Measurements from ENCODE around the gene NCEH1. TPM values are rescaled to one million over a fixed set of nuclear protein-coding genes. Genes with fewer than 3 reads are reported as not detected.

The NCEH1 gene
- total RNA-seq, 1 donor from 2014 or later, result 4.5 TPM

DNA sequence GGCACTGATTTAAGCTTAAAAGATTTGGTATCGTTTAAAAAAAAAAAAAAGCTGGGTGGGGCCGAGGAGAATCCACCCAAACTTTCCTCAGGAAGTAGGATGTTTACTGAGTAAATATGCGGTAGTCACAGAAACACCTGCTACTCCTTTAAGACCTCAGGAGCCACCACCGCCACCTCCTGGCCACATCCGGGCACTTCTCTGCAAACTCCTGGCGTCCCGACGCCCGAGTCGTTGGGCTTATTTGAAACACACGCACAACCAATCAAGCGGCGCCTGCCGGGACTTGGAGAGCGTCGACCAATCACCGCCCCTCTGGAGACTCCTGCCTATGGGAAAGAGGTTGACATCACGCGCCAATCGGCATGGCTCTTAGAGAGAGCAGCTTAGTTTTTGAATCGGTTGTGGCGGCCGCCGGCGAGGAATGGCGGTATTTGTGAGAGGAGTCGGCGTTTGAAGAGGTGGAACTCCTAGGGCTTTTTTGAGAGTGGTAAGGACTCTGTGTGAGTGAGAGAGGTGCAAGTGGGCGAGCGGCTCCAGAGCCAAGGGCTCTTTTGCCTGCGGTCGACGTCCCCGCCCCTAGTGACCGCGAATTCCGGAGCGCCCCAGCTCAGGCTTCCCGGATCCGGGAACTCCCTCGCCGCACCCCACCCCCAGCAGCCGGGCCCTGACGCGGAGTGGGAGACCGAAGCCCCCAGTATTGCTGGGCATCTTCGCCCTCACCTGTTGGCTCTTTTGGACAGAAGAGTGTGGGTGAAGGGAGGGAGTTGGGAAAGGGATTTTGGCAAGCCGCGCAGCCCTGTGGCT, 39.7 kb upstream of the NCEH1 start, which contains the start of gene ECT2:
TSS of gene ECT2 (plus strand) at position 359 of the 807 bp plus-strand sequence. CDS start 3,805 bp downstream, outside the sequence.
- POLR2A ChIA-PET, result interaction anchor here (0.7 to 1.3 kb wide), 4 partner anchors 37 to 1881 kb away, joined by 3 to 8 read pairs (median 4); partner anchors contain the start of genes NCEH1 and RPL22L1
- intact Hi-C loops (cut with micrococcal nuclease), result loop anchor here (1.0 to 5.0 kb wide), 7 partner anchors 39 to 1878 kb away; partner anchors contain the start of genes FNDC3B, NCEH1, RPL22L1 and TNFSF10
- Mint-ChIP-seq H3K4me1 (peaks cover 14% of the 10 kb centered on the region), H3K4me3 (peak within 1 kb of the TSS; percentile 99), H3K36me3 (ENCODE audit: low read depth) (peaks cover 5% of the 10 kb centered on the region), H3K27ac (peak within 1 kb of the TSS; percentile 91), H3K27me3 (no peaks in the 10 kb centered on the region), H3K9me3 (no peaks in the 10 kb centered on the region)
- peak; percentile 84 for DNase-seq
- CTCF ChIA-PET, result interaction anchor here (0.7 to 1.7 kb wide), 4 partner anchors 10 to 155 kb away, joined by 3 to 5 read pairs (median 3); partner anchors contain the start of gene NCEH1
- peak; percentile 99 for ATAC-seq (ENCODE audit: low read depth)
- no peak for TF ChIP-seq CTCF (IDR thresholded peaks at IDR 0.05)

DNA sequence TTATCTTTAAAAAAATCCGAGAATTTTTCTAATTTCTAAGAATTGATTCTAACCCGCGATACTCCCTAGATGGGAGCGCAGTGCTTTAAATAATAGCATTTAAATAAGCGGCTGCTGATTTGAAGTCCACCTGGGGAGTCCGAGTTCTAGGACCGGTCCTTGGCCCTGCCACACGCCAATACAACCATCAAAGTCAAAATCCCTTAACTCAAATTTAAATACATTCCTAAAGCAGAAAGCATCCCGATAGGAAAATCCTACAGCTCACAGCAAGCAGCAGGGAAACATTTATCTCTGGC, 39.2 kb upstream of the NCEH1 start:
- ChIA-PET POLR2A (interaction anchor here (0.7 to 1.3 kb wide), 3 partner anchors 36 to 238 kb away, joined by 3 to 8 read pairs (median 4); partner anchors contain the start of gene NCEH1), CTCF (interaction anchor here (0.7 to 1.7 kb wide), 4 partner anchors 9 to 155 kb away, joined by 3 to 5 read pairs (median 3); partner anchors contain the start of gene NCEH1)
- Mint-ChIP-seq H3K27me3 (no peaks in the 10 kb centered on the region), H3K4me3 (peak overlapping the region; percentile 99), H3K9me3 (no peaks in the 10 kb centered on the region), H3K27ac (peak overlapping the region; percentile 91), H3K36me3 (ENCODE audit: low read depth) (peaks cover 5% of the 10 kb centered on the region), H3K4me1 (peaks cover 14% of the 10 kb centered on the region)
- peak; percentile 17 for DNase-seq
- TF ChIP-seq CTCF (IDR thresholded peaks at IDR 0.05), result no peak
- ATAC-seq (ENCODE audit: low read depth), result no peak
- intact Hi-C loops (cut with micrococcal nuclease), result loop anchor here (1.0 to 5.0 kb wide), 7 partner anchors 39 to 1878 kb away; partner anchors contain the start of genes FNDC3B, NCEH1, RPL22L1 and TNFSF10

DNA sequence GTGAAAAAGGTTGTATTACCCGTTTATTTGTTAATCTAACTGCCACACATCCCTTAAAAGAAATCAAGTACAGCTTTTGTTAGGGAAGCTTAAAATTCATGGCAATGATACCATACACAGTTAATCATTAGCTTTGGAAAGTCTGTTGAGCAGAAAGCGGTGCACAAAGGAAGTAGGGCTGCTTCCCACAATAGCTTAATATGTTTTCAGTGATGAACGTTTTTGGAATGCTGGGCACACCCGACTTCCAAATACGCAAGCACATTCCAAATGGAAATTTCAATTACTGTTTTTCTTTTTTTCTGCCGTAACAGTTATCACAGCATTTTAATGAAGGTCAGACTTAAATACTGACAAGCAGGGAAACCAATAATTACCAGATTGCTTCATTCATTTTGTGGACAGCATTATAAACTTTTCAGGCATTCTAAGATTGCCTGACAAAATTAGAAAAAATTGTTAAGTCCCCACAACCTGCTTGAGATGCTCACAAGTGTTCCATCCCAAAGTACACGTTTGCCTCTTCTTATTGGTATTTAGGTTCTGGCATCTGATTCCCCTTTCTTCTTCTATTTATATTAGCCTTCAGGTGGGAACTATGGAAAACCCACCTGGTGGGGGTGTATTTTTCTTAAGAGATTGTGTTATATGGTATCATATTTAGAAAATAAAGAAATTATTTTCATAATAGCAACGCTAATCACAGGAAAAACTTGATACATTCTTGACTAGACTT, 38.5 kb upstream of the NCEH1 start:
- Mint-ChIP-seq H3K36me3 (ENCODE audit: low read depth) (peaks cover 5% of the 10 kb centered on the region), H3K4me3 (peak overlapping the region; percentile 99), H3K27me3 (no peaks in the 10 kb centered on the region), H3K9me3 (no peaks in the 10 kb centered on the region), H3K27ac (no peak overlapping the region), H3K4me1 (peaks cover 14% of the 10 kb centered on the region)
- no peak for DNase-seq
- TF ChIP-seq CTCF (IDR thresholded peaks at IDR 0.05), result no peak
- intact Hi-C loops (cut with micrococcal nuclease), result no loop called here
- ChIA-PET CTCF (interaction anchor here (0.7 to 1.7 kb wide), 3 partner anchors 9 to 77 kb away, joined by 3 to 5 read pairs (median 3); partner anchors contain the start of gene NCEH1), POLR2A (interaction anchor here (0.7 to 1.3 kb wide), 2 partner anchors 35 to 38 kb away, joined by 3 to 8 read pairs; partner anchors contain the start of gene NCEH1)
- no peak for ATAC-seq (ENCODE audit: low read depth)

GRCh38 chr3:172746475-172746874, 35.6 kb upstream of the NCEH1 start:
- CTCF ChIA-PET, result no interaction called here
- no peak for TF ChIP-seq CTCF (IDR thresholded peaks at IDR 0.05)
- intact Hi-C loops (cut with micrococcal nuclease), result no loop called here
- Mint-ChIP-seq H3K4me3 (no peak overlapping the region), H3K4me1 (peaks cover 10% of the 10 kb centered on the region), H3K9me3 (no peaks in the 10 kb centered on the region), H3K27ac (no peak overlapping the region), H3K36me3 (ENCODE audit: low read depth) (peaks cover 5% of the 10 kb centered on the region), H3K27me3 (peaks cover 2% of the 10 kb centered on the region)
- POLR2A ChIA-PET, result no interaction called here
- no peak for ATAC-seq (ENCODE audit: low read depth)
- DNase-seq, result no peak

All from activated B cell treated with CpG ODN at 0.5 μM for 24 hours (primary cell).